Measurements from ENCODE around the gene MTA2.

DNA sequence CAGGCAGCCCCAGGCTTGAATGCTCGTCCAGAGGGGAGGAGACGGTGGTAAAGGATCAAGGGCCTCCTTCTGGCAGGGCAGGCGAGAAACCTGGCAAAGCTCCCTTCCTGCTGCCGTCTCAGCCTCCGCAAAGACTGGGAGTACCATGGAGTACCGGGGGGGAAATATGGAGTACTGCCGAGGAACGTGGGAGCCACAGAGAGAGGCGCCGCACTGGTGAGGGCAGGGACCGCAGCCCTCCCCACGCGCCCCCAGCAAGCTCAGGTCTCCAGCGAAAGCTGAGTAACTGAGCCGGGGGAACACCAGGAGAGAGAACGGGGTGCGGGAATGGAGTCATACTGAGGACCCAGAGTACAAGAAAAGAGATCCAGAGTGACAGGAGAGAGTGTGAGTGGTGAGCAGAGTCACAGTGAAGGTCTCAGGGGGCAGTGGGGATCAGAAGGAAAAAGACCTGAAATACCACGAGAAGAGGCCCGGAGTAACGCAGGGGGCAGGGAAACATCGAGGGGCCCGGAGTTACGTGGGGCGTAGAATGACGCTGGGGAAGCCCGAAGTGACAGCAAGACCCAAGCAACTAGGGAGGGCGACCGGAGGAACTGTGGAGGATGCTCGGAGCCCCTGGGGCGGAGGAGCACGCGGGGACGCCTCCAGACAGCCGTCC is 10.2 kb upstream of the MTA2 start:
- TF ChIP-seq, protein P1, sequence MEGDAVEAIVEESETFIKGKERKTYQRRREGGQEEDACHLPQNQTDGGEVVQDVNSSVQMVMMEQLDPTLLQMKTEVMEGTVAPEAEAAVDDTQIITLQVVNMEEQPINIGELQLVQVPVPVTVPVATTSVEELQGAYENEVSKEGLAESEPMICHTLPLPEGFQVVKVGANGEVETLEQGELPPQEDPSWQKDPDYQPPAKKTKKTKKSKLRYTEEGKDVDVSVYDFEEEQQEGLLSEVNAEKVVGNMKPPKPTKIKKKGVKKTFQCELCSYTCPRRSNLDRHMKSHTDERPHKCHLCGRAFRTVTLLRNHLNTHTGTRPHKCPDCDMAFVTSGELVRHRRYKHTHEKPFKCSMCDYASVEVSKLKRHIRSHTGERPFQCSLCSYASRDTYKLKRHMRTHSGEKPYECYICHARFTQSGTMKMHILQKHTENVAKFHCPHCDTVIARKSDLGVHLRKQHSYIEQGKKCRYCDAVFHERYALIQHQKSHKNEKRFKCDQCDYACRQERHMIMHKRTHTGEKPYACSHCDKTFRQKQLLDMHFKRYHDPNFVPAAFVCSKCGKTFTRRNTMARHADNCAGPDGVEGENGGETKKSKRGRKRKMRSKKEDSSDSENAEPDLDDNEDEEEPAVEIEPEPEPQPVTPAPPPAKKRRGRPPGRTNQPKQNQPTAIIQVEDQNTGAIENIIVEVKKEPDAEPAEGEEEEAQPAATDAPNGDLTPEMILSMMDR (conservative IDR thresholded peaks at IDR 0.05; ENCODE audit: low read length) = no peak
- TF ChIP-seq EZH2phosphoT487 (IDR thresholded peaks at IDR 0.05; ENCODE audit: borderline replicate concordance) = no peak

Measured in Loucy (cell line).